IPS DF 4.7 (cell line): ENCODE data around the gene ATF5.
"Not testable (repeated sequence)": the region's sequence is repeated elsewhere in the genome, so short reads cannot be mapped to it uniquely, and the experiment has no call there.

Source experiments
- DNase-seq: peaks from one replicate; pipeline ENCODE4 v3.0.0-alpha.2; 2013; ENCODE audit warnings: low spot score; ENCODE audit errors: extremely low read depth

Gene ATF5

GRCh38 chr19:49949742-49950589 lies 21.0 kb downstream of the ATF5 start:
- DNase-seq = no peak

DNA sequence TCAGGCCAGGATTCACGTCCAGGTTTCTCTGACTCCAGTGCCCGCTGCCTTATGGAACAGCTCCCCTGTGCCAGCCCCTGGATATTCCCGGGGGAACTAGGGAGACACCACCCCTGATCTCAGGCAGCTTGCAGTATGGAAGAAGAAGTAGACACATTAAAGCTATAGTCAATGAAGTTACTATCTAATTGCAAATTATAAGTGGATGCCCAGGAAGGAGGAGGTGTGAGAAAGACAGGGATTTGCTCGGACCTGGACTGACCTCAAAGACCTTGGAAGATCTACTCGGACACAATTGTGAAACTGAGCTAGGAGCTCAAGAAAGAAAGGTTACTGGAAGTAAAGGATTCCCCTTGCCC lies 21.6 kb downstream of the ATF5 start:
- DNase-seq = no peak

DNA sequence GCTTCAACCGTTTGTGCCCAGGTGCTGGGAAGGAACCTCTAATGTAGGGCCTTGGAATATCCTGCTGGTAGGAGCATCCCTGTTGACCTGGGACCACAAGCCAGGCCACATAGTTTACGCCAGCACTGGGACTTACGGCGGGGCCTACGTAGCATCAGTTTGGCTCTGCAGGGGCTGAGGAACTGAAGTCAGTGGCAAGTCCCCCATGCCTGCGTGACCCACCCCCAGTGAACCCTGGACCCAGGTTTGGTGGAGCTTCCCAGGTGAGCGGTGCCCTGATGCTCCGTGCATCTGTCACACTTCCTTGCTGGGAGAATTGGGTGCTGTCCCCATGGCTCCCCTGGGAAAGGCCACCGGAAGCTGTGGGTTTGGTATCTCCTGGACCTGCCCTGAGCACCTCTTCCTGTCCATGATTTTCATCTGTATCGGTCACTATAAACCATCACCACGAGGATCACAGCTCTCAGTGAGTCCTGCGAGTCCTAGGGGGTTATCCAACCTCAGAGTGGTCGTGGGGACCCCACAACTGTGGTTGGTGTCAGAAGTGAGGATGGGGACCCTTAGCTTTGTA lies 22.0 kb downstream of the ATF5 start:
- DNase-seq = no peak

- DNase-seq = no peak
These were observed 22.9 kb downstream of the ATF5 start for GRCh38 chr19:49951806-49952478.

DNA sequence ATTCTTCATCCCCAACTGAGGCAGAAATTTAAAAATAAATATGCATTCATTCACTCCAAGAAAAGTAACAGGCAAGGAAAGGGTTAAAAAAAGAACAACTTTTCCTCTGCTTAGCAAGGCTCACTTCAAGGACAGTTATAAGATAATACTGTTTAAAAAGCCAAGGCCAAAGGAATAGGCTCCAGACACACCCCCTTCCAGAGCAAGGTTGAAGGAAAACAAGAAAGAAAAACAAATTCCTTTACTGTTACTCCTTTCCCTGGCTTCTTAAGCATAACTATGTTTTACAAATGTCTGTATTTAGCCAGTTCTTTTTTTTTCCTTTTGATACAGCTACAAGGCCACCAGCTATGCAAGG lies 23.5 kb downstream of the ATF5 start:
- DNase-seq = no peak

GRCh38 chr19:49952906-49953305 lies 23.9 kb downstream of the ATF5 start:
- no peak for DNase-seq

- no peak for DNase-seq
These were observed 24.4 kb downstream of the ATF5 start for GRCh38 chr19:49953416-49953815.

DNA sequence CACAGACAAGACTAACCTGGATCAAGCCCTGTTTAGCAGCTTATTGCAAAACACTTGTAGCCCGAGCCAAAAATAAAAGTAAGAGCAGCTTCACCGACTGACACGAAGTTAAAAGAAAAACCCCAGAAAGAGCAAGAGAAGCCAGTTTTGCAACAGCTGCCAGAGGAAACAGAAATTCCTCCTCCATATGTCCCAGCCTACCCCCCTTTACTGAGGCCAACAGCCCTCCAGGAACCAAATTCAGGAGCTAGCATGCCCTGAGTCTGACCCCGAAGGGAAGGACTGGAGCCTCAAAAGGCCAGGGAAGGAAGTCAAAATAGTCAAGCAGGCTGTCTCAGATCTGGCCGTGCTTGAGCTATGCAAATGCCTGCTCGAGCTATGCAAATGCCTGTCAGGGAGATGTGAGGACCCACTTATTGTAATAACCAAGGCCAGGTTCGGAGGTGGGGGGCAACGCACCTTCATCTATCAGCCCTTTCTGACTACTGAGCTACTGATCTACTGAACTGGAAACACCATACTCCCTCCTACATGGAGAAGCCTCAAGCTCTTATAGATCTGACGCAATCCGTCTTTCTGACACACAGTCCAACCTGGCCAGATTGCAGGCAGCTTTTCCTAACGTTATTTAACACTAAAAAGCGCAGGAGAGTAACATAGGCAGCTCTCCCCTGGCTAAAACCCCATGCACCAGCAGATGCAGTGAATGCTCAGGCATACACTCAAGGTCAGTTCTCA lies 25.3 kb downstream of the ATF5 start:
- no peak for DNase-seq

GRCh38 chr19:49954933-49955332 lies 25.9 kb downstream of the ATF5 start:
- no peak for DNase-seq

DNA sequence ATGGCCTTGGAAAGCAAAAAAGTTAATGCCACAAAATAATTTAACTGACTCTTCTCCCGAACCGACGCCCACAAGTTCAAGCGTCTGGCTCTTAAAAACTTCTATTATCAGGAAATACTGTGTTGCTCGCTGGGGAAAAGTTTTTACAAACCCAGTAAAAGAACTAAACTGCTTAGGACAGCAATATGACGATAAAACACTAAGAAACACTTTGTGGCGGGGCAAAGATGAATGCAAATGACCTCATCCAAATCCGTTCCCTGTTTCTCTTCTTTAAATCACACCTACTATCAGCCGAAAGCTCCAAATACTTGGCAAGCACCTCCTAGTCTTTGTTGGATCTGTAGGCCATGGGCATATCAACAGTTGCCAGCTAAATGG lies 27.1 kb downstream of the ATF5 start:
- no peak for DNase-seq

- no peak for DNase-seq
These were observed 28.4 kb downstream of the ATF5 start for GRCh38 chr19:49957262-49957915.

GRCh38 chr19:49958144-49958543 lies 29.1 kb downstream of the ATF5 start:
- not testable (repeated sequence) for DNase-seq

GRCh38 chr19:49958596-49958995 lies 29.6 kb downstream of the ATF5 start:
- DNase-seq = not testable (repeated sequence)

GRCh38 chr19:49959892-49960291 lies 30.9 kb downstream of the ATF5 start:
- DNase-seq = not testable (repeated sequence)

GRCh38 chr19:49960980-49961379 lies 32.0 kb downstream of the ATF5 start, which contains the start of gene SIGLEC11:
Gene SIGLEC11 (minus strand): TSS chr19:49961172. CDS start chr19:49961081, 91 bp downstream.
- not testable (repeated sequence) for DNase-seq

DNA sequence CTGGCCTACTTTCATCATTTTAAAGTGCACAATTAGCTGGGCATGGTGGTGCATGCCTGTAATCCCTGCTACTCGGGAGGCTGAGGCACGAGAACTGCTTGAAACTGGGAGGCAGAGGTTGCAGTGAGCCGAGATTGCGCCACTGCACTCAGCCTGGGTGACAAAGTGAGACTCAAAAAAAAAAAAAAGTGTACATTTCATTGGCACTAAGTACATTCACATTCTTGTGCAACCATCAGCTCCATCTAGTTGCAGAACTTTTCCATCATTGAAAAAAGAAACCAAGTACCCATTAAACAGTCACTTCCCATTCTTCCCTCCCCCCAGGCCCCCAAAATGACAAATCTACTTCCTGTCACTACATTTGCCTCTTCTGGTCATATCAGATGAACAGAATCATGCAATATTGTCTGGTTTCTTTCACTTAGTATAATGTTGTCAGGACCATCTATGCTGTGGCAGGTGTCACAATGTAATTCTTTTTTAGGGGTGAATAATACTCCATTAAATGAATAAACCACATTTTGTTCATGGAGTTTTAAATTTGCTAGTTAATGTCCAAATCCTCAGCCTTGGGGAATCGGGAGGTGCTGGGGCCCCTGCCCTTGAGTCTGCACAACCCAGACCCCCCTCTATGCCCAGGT lies 39.4 kb downstream of the ATF5 start:
- no peak for DNase-seq

- DNase-seq = not testable (repeated sequence)
These were observed 40.4 kb downstream of the ATF5 start for GRCh38 chr19:49969355-49969754.

DNA sequence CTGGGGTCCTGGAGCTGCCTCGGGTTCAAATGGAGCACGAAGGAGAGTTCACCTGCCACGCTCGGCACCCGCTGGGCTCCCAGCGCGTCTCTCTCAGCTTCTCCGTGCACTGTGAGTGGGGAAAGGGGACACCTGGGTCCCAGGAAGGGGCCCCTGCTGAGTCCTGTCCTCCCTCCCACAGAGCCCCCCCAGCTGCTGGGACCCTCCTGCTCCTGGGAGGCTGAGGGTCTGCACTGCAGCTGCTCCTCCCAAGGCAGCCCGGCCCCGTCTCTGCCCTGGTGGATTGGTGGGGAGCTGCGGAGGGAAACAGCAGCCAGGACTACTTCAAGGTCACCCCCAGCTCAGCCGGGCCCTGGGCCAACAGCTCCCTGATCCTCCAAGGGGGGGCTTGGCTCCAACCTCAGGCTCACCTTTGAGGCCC lies 43.0 kb downstream of the ATF5 start:
- no peak for DNase-seq

DNA sequence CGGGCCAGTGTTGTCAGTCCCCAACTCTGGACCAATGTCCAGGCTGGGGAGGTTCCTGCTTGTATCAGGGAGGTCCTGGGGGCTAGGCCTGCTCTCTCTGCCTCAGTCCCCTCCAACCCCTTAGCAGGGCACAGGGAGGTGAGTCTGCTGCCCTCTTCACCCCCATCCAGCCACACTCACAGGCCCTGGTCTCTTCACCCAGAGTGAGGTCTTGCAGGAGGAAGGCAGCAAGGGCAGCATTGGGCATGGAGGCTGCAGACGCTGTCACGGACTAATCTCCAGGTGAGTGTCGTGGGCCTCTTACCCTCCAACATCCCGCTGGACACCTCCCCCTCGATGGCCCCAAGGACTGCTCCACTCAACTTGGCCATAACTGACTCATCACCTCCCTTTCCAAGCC lies 43.8 kb downstream of the ATF5 start:
- DNase-seq = no peak

DNA sequence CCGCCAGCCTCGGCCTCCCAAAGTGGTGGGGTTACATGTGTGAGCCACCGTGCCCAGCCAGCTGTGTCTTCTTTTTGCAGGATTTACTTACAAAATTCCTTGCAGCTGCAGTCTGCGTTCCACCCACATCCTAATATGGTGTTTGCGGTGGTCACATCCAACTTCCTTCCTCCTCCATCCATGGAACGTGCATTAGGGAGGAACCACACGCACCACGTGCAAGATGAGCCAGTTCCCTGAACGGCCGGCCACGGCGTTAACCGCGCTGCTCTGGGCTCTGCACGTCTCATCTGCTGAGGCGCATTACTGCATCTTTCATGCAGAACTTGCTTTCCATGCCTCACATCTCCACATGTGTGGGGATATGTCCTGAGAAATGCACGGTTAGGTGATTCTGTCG lies 45.0 kb downstream of the ATF5 start:
- no peak for DNase-seq

GRCh38 chr19:49975051-49975450 lies 46.0 kb downstream of the ATF5 start:
- no peak for DNase-seq
